ENCODE results near the gene ZCCHC13. TPM values are rescaled to one million over a fixed set of nuclear protein-coding genes. Genes with fewer than 3 reads are reported as not detected.
"Not testable (repeated sequence)": the region's sequence is repeated elsewhere in the genome, so short reads cannot be mapped to it uniquely, and the experiment has no call there.

ZCCHC13 gene
- total RNA-seq, 1 experiment from 2014 or later, result not detected

- in situ Hi-C loops (cut with HindIII; ENCODE audit: low pct_unique_long_range_greater_than_20kb, low sequenced_read_pairs), result no loop called here
- no peak for DNase-seq (ENCODE audit: low read depth)
Observed at GRCh38 chrX:74300869-74301268, 3.1 kb upstream of the ZCCHC13 start.

DNA sequence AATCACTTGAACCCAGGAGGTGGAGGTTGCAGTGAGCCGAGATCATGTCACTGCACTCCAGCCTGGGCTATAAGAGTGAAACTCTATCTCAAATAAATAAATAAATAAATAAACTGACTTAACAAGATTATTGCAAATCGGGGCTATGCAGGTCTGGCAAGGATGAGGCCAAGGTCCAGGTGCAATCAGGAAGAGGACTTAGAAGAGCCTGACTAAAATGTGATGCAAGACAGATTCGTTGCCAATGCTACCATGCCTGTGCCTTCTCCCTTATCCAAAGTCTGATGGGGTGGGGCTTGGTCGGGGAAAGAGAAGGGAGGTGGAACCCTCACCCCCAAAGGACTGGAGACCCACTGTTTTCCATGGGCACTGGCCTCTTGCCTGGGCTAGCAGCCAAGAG is 14.7 kb downstream of the ZCCHC13 start:
- in situ Hi-C loops (cut with HindIII; ENCODE audit: low pct_unique_long_range_greater_than_20kb, low sequenced_read_pairs), result no loop called here

DNA sequence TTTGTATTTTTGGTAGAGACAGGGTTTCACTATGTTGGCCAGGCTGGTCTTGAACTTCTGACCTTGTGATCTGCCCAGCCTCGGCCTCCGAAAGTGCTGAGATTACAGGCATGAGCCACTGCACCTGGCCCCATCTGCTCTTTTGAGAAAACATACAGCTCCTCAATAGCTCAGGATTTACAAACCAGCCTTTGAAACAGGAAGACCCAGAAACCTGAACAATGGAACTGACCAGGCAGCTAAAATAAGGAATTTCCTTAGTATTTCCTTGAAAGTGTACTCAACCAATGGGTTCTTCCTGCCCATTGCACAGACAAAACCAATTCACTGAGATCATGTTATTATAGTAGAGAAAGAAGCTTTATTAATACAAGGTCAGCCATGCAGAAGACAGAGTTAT is 15.3 kb downstream of the ZCCHC13 start:
- in situ Hi-C loops (cut with HindIII; ENCODE audit: low pct_unique_long_range_greater_than_20kb, low sequenced_read_pairs); DNase-seq (ENCODE audit: low read depth): not testable (repeated sequence)

More for the DNA sequence above, 14.7 kb downstream of the ZCCHC13 start:
- no peak for DNase-seq (ENCODE audit: low read depth)

GRCh38 chrX:74321191-74321590 is 17.2 kb downstream of the ZCCHC13 start:
- no peak for DNase-seq (ENCODE audit: low read depth)
- in situ Hi-C loops (cut with HindIII; ENCODE audit: low pct_unique_long_range_greater_than_20kb, low sequenced_read_pairs), result no loop called here

- no peak for DNase-seq (ENCODE audit: low read depth)
- in situ Hi-C loops (cut with HindIII; ENCODE audit: low pct_unique_long_range_greater_than_20kb, low sequenced_read_pairs), result no loop called here
Observed at GRCh38 chrX:74324131-74324530, 20.2 kb downstream of the ZCCHC13 start.

DNA sequence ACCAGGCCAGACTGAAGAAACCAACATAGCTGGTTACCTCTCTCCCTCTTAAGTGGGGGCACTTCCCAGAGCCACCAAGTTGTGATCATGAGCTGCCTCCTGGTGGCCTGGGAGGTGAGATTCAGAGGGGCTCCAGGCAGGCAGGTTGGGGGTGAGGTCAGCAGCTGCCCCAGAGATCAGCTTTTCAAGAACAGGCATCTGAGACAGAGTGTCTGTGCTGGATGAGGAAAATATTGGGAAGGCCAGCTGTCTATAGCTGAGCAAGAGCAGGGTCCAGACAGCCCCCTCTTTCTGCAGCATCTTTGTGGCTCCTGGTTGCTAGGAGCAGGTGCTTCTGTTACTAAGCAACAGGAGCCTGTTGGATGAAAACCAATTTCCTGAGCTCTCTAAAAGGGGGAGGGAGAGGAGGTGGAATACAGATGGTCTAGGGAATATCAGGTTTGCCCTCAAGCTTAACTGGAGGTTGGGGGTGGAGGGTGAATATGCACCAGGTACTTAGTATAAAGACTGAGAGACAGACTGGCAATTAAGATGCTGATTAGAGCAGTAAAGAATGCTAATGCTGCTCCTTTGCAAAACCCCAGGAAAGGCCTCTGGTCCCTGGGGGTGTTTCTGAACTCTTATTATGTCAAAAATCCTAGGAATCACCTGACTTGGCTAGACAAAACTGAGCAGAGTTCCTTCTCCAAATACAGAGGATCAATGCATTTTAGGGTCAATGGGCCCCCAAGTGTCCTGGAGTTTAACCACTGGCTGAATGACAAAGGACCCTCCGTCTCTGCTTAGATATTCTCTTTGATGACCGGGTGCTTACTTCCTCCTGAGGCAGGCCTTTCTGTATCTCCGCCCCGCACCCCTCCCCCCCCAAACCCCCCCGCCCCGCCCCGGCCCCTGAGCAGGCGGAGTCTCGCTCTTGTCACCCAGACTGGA is 21.4 kb downstream of the ZCCHC13 start:
- in situ Hi-C loops (cut with HindIII; ENCODE audit: low pct_unique_long_range_greater_than_20kb, low sequenced_read_pairs), result no loop called here
- no peak for DNase-seq (ENCODE audit: low read depth)

GRCh38 chrX:74338852-74339251 is 34.9 kb downstream of the ZCCHC13 start:
- no peak for DNase-seq (ENCODE audit: low read depth)
- in situ Hi-C loops (cut with HindIII; ENCODE audit: low pct_unique_long_range_greater_than_20kb, low sequenced_read_pairs), result no loop called here

- in situ Hi-C loops (cut with HindIII; ENCODE audit: low pct_unique_long_range_greater_than_20kb, low sequenced_read_pairs), result no loop called here
- no peak for DNase-seq (ENCODE audit: low read depth)
Observed at GRCh38 chrX:74340051-74340450, 36.1 kb downstream of the ZCCHC13 start.

- DNase-seq (ENCODE audit: low read depth); in situ Hi-C loops (cut with HindIII; ENCODE audit: low pct_unique_long_range_greater_than_20kb, low sequenced_read_pairs): not testable (repeated sequence)
Observed at GRCh38 chrX:74342211-74342610, 38.2 kb downstream of the ZCCHC13 start.

DNA sequence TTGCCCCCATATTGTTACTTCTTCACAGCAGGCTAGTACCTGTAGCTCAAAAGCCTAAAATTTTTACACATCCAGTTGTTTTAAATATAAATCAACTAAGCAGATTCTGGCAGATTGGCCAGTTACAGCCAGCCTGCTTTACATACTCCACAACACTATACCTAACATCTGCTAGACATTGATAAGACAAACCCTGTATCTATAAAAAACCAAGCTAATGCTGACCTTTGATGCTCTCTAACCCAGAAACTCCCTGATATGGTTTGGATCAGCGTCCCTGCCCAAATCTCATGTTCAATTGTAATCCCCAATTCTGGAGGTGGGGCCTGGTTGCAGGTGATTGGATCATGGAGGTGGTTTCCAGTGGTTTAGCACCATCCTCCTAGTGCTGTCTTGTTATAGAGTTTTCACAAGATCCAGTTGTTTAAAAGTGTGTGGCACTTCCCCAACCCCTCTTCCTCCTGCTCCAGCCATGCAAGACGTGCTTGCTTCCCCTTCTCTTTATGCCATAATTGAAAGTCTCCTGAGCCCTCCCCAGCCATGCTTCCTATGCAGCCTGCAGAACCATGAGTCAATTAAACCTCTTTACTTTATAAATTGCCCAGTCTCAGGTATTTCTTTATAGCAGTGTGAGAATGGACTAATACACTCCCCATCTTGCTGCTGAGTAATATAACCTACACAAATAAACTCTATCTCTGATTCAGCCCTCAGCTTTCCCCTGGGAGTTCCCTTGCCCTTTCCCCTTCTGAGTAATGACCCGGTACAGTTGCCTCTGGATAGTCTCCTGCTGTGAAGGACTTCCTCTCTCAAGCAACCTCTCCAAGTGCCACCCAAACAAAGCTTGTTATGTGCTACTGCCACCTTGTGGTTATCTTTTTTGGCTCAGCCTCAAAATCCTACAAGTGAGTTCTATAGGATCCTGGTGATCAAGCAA is 39.6 kb downstream of the ZCCHC13 start:
- DNase-seq (ENCODE audit: low read depth), result peak; percentile 94
- in situ Hi-C loops (cut with HindIII; ENCODE audit: low pct_unique_long_range_greater_than_20kb, low sequenced_read_pairs), result no loop called here

DNA sequence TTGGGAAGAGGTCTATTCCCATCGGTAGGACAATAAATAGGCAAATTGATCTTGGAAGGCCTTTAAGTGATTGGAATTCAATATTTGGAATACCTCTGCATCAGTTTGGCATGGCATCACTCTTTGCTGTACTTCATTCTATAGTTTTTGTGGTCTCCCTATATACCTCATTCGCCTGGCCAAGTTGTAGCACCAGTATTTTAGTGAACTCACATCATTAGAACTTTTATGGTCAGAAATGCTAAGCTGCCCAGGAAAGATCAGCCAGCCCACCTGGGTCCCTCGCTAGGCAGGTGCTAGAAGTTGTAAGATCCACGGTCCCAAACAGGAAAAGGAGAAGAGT is 40.3 kb downstream of the ZCCHC13 start:
- no peak for DNase-seq (ENCODE audit: low read depth)
- in situ Hi-C loops (cut with HindIII; ENCODE audit: low pct_unique_long_range_greater_than_20kb, low sequenced_read_pairs), result no loop called here

- no peak for DNase-seq (ENCODE audit: low read depth)
- in situ Hi-C loops (cut with HindIII; ENCODE audit: low pct_unique_long_range_greater_than_20kb, low sequenced_read_pairs), result no loop called here
Observed at GRCh38 chrX:74346088-74346487, 42.1 kb downstream of the ZCCHC13 start.

- in situ Hi-C loops (cut with HindIII; ENCODE audit: low pct_unique_long_range_greater_than_20kb, low sequenced_read_pairs), result no loop called here
- DNase-seq (ENCODE audit: low read depth), result peak; percentile 1
Observed at GRCh38 chrX:74349387-74349786, 45.4 kb downstream of the ZCCHC13 start.

GRCh38 chrX:74351760-74352159 is 47.8 kb downstream of the ZCCHC13 start:
- in situ Hi-C loops (cut with HindIII; ENCODE audit: low pct_unique_long_range_greater_than_20kb, low sequenced_read_pairs), result no loop called here

GRCh38 chrX:74353984-74354383 is 50.0 kb downstream of the ZCCHC13 start:
- DNase-seq (ENCODE audit: low read depth), result no peak
- in situ Hi-C loops (cut with HindIII; ENCODE audit: low pct_unique_long_range_greater_than_20kb, low sequenced_read_pairs), result no loop called here

More at GRCh38 chrX:74351760-74352159, 47.8 kb downstream of the ZCCHC13 start:
- no peak for DNase-seq (ENCODE audit: low read depth)

All from Caki2 (cell line).